MG63 (cell line): ENCODE results near the gene ATMIN. TPM values are rescaled to one million over a fixed set of nuclear protein-coding genes. Genes with fewer than 3 reads are reported as not detected.

Source experiments
- DNase-seq: peaks from one replicate; pipeline ENCODE4 v3.0.0-alpha.2; 2020
- H3K27me3 ChIP-seq: fragments of 250-450 bp; sonication (Bioruptor Pico); 2 replicates; pipeline ENCODE4 v1.5.1; 2020; ENCODE audit warnings: mild to moderate bottlenecking, moderate library complexity
- H3K36me3 ChIP-seq: fragments of 250-450 bp; sonication (Bioruptor Pico); 2 replicates; pipeline ENCODE4 v1.5.1; 2020; ENCODE audit warnings: mild to moderate bottlenecking, moderate library complexity
- H3K4me3 ChIP-seq: fragments of 250-450 bp; sonication (Bioruptor Pico); 2 replicates; pipeline ENCODE4 v1.5.1; 2020; ENCODE audit warnings: mild to moderate bottlenecking, moderate library complexity
- H3K9me3 ChIP-seq: fragments of 250-450 bp; sonication (Bioruptor Pico); 2 replicates; pipeline ENCODE4 v1.5.1; 2020; ENCODE audit warnings: mild to moderate bottlenecking, moderate library complexity
- total RNA-seq: library from RNA; depleted of rRNA; stranded (reverse); fragments of >200 nt; shearing (Covaris generic); gene quantifications from 2 replicates; pipeline ENCODE4 v1.2.3, GENCODE V29; 2014; ENCODE audit warnings: low replicate concordance; rRNA removed

ATMIN gene
- total RNA-seq = 15.1 and 27.0 TPM in 2 replicates

- Histone ChIP-seq H3K36me3 (no peaks in the 10 kb centered on the region), H3K9me3 (no peaks in the 10 kb centered on the region), H3K27me3 (no peaks in the 10 kb centered on the region), H3K4me3 (peak within 1 kb of the TSS; percentile 47)
- DNase-seq = peak; percentile 71
Measured at GRCh38 chr16:81035398-81035974, at the start of gene ATMIN. TSS of gene ATMIN (plus strand) at chr16:81035842. CDS start at chr16:81035871, 29 bp downstream.

GRCh38 chr16:80986557-80986956, 49.1 kb upstream of the ATMIN start:
- Histone ChIP-seq H3K27me3 (no peaks in the 10 kb centered on the region), H3K36me3 (no peaks in the 10 kb centered on the region; the same call in 1 of the 2 replicates), H3K9me3 (no peaks in the 10 kb centered on the region), H3K4me3 (no peak overlapping the region)
- DNase-seq = no peak

DNA sequence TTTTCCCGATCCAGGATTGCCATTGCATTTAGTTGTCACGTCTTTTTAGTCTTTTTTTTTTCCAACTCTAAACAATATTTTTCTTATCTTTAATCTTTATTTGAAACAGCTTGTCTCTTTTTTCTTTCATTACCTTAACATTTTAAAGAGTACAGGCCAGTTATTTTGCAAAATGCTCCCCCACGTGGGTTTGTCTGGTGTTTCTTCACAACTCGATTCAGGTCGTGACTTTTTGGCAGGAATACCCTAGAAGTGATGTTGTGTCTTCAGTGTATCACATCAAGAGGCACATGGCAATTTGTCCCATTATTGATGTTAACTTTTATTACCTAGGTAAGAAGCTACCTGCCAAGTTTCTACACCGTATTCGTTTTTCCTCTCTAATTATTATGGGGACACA, 46.9 kb upstream of the ATMIN start:
- Histone ChIP-seq H3K9me3 (no peaks in the 10 kb centered on the region), H3K4me3 (no peak overlapping the region), H3K36me3 (no peaks in the 10 kb centered on the region; the same call in 1 of the 2 replicates), H3K27me3 (no peaks in the 10 kb centered on the region)
- no peak for DNase-seq

DNA sequence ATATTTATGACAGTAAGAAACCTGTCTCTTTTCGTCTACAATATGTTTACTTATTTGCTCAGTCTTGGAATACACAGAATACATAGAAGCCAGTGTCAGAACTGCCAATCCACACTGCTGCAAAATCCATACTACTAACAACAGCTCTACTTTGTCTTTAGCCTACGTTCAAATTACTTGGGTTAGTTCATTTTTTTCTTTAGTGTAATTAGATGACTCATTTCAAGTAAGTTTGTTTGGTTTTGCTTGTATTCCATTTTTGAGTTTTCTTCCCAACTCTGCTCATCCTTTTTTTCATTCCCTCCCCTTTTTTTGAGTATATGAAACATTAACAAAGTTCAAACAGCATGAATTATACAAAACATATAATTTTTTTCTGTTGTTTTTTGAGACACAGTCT, 45.8 kb upstream of the ATMIN start:
- H3K9me3 ChIP-seq = no peaks in the 10 kb centered on the region
- H3K27me3 ChIP-seq = no peaks in the 10 kb centered on the region
- DNase-seq = no peak
- no peak overlapping the region for H3K4me3 ChIP-seq
- no peaks in the 10 kb centered on the region for H3K36me3 ChIP-seq

- H3K9me3 ChIP-seq = no peaks in the 10 kb centered on the region
- H3K4me3 ChIP-seq = no peak overlapping the region
- no peaks in the 10 kb centered on the region; the same call in 1 of the 2 replicates for H3K36me3 ChIP-seq
- DNase-seq = no peak
- no peaks in the 10 kb centered on the region for H3K27me3 ChIP-seq
Measured at GRCh38 chr16:80990577-80990976, 45.1 kb upstream of the ATMIN start.

DNA sequence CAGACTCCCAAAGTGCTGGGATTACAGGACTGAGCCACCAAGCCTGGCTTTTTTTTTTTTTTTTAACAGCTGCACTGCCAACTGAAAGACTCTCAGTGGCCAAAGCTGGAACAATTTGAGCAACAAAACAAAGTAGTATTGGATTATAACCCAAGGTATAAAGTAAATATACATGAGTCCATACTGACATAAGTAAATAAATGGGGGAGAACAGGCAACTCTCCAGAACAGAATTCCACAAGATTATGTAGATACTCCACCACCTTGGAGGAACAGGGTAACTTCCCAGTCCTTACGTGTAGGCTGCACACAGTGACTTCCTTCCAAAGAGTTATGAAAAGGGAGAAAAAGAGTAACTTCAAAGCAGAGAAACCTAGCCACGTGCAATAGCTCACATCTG, 44.7 kb upstream of the ATMIN start:
- H3K4me3 ChIP-seq = no peak overlapping the region
- DNase-seq = no peak
- H3K36me3 ChIP-seq = no peaks in the 10 kb centered on the region; the same call in 1 of the 2 replicates
- H3K9me3 ChIP-seq = no peaks in the 10 kb centered on the region
- H3K27me3 ChIP-seq = no peaks in the 10 kb centered on the region

GRCh38 chr16:80991792-80992430, 43.7 kb upstream of the ATMIN start:
- no peak overlapping the region for H3K4me3 ChIP-seq
- H3K9me3 ChIP-seq = no peaks in the 10 kb centered on the region

GRCh38 chr16:80992676-80993293, 42.9 kb upstream of the ATMIN start:
- no peaks in the 10 kb centered on the region for H3K9me3 ChIP-seq
- H3K36me3 ChIP-seq = no peaks in the 10 kb centered on the region; the same call in 1 of the 2 replicates
- DNase-seq = no peak
- H3K27me3 ChIP-seq = no peaks in the 10 kb centered on the region
- no peak overlapping the region for H3K4me3 ChIP-seq

More at GRCh38 chr16:80991792-80992430, 43.7 kb upstream of the ATMIN start:
- Histone ChIP-seq H3K27me3 (no peaks in the 10 kb centered on the region), H3K36me3 (no peaks in the 10 kb centered on the region; the same call in 1 of the 2 replicates)
- no peak for DNase-seq

GRCh38 chr16:80993307-80993706, 42.3 kb upstream of the ATMIN start:
- no peak for DNase-seq
- no peak overlapping the region for H3K4me3 ChIP-seq
- no peaks in the 10 kb centered on the region for H3K9me3 ChIP-seq
- no peaks in the 10 kb centered on the region; the same call in 1 of the 2 replicates for H3K36me3 ChIP-seq
- H3K27me3 ChIP-seq = no peaks in the 10 kb centered on the region

DNA sequence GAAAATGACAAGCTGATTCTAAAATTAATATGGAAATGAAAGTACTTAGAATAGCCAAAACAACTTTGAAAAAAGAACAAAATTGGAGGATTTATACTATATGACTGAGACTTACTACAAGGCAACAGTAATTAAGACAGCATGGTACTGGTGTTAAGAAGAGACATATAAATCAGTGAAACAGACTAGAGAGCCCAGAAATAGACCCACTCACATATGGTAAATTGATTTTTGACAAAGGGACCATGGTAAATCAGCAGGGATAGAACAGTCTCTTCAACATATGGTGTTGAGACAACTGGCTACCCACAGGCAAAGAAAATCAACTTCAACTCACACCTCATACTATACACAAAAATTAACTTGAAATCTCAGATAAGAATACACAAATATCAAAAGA, 41.8 kb upstream of the ATMIN start:
- Histone ChIP-seq H3K36me3 (no peaks in the 10 kb centered on the region; the same call in 1 of the 2 replicates), H3K4me3 (no peak overlapping the region), H3K9me3 (no peaks in the 10 kb centered on the region), H3K27me3 (no peaks in the 10 kb centered on the region)
- DNase-seq = no peak

GRCh38 chr16:80994451-80994850, 41.2 kb upstream of the ATMIN start:
- DNase-seq = no peak
- Histone ChIP-seq H3K36me3 (no peaks in the 10 kb centered on the region; the same call in 1 of the 2 replicates), H3K4me3 (no peak overlapping the region), H3K27me3 (no peaks in the 10 kb centered on the region), H3K9me3 (no peaks in the 10 kb centered on the region)

GRCh38 chr16:80996688-80997138, 38.9 kb upstream of the ATMIN start:
- Histone ChIP-seq H3K36me3 (no peaks in the 10 kb centered on the region; the same call in 1 of the 2 replicates), H3K4me3 (no peak overlapping the region), H3K9me3 (no peaks in the 10 kb centered on the region), H3K27me3 (no peaks in the 10 kb centered on the region)
- no peak for DNase-seq

- no peaks in the 10 kb centered on the region; the same call in 1 of the 2 replicates for H3K36me3 ChIP-seq
- H3K4me3 ChIP-seq = no peak overlapping the region
- H3K27me3 ChIP-seq = no peaks in the 10 kb centered on the region
- H3K9me3 ChIP-seq = no peaks in the 10 kb centered on the region
- no peak for DNase-seq
Measured at GRCh38 chr16:80997139-80997798, 38.4 kb upstream of the ATMIN start.

DNA sequence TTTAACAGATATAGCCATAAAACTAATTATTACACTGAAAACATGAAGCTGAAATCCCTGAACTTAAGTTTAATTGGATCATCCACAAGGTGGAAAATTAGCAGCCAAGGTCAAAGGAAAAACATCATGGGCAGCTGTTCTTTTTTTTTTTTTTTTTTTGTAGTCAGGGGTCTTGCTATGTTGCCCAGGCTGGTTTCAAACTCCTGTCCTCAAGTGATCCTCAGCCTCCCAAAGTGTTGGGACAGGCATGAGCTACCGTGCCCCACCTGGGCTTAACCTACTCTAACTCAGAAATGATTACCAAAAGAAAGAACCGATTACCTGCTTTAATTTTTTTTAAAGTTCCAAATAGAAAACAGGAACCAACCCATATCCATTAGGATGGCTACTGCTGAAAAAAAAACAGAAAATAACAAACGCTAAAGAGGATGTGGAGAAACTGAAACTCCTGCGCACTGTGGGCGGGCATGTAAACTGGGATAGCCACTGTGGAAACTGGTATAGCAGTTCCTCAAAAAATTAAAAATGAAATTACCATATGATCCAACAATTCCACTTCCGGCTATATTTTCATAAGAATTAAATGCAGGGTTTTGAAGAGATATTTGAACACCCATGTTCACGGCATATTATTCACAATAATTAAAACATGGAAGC, 37.5 kb upstream of the ATMIN start:
- Histone ChIP-seq H3K27me3 (no peaks in the 10 kb centered on the region), H3K36me3 (no peaks in the 10 kb centered on the region; the same call in 1 of the 2 replicates), H3K4me3 (no peak overlapping the region), H3K9me3 (no peaks in the 10 kb centered on the region)
- DNase-seq = no peak

DNA sequence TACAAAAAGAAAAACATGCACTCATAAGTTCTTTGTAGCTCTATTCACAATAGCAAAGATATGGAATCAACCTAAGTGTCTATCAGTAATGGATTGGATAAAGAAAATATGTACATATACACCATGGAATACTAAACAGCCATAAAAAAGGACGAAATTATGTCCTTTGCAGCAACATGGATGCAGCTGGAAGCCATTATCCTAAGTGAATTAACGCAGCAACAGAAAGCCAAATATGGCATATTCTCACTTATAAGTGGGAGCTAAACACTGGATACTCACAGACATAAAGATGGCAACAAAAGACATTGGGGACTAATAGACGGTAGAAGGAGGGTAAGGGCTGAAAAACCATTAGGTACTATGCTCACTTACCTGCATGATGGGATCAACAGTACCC, 34.8 kb upstream of the ATMIN start:
- DNase-seq = no peak
- H3K4me3 ChIP-seq = no peak overlapping the region
- H3K9me3 ChIP-seq = no peaks in the 10 kb centered on the region
- H3K36me3 ChIP-seq = no peaks in the 10 kb centered on the region
- no peaks in the 10 kb centered on the region for H3K27me3 ChIP-seq

- no peaks in the 10 kb centered on the region for H3K9me3 ChIP-seq
- H3K27me3 ChIP-seq = no peaks in the 10 kb centered on the region
- no peak for DNase-seq
- H3K4me3 ChIP-seq = no peak overlapping the region
- no peaks in the 10 kb centered on the region for H3K36me3 ChIP-seq
Measured at GRCh38 chr16:81001330-81001729, 34.3 kb upstream of the ATMIN start.
